ENCODE results near the gene GUCA1C.

GRCh38 chr3:108936924-108937689 is 16.6 kb downstream of the GUCA1C start:
- no peak for TF ChIP-seq CTCF (IDR thresholded peaks at IDR 0.05; ENCODE audit: control extremely low read depth in 1 of 3, insufficient read depth in 1 of 3, low read depth in 1 of 3, low read length in 3 of 3)
- TF ChIP-seq USF2 (IDR thresholded peaks at IDR 0.05; ENCODE audit: low read length) = no peak
- TF ChIP-seq SP4 (IDR thresholded peaks at IDR 0.05; ENCODE audit: low read length) = no peak
- TF ChIP-seq NRF1 (IDR thresholded peaks at IDR 0.05; ENCODE audit: low read depth, low read length) = no peak
- no peak for TF ChIP-seq POLR2AphosphoS5 (IDR thresholded peaks at IDR 0.05; ENCODE audit: low read depth, low read length)
- no peak for TF ChIP-seq POLR2A (IDR thresholded peaks at IDR 0.05; ENCODE audit: control extremely low read depth in 1 of 2, low read depth in 2 of 2, low read length in 2 of 2)
